Measurements from ENCODE around the gene PUM2. TPM values are rescaled to one million over a fixed set of nuclear protein-coding genes. Genes with fewer than 3 reads are reported as not detected.
"Not testable (repeated sequence)": the region's sequence is repeated elsewhere in the genome, so short reads cannot be mapped to it uniquely, and the experiment has no call there.

The PUM2 gene
- total and polyA plus RNA-seq, 9 donors, result 40.5 to 69.6 (median 55.2) TPM

DNA sequence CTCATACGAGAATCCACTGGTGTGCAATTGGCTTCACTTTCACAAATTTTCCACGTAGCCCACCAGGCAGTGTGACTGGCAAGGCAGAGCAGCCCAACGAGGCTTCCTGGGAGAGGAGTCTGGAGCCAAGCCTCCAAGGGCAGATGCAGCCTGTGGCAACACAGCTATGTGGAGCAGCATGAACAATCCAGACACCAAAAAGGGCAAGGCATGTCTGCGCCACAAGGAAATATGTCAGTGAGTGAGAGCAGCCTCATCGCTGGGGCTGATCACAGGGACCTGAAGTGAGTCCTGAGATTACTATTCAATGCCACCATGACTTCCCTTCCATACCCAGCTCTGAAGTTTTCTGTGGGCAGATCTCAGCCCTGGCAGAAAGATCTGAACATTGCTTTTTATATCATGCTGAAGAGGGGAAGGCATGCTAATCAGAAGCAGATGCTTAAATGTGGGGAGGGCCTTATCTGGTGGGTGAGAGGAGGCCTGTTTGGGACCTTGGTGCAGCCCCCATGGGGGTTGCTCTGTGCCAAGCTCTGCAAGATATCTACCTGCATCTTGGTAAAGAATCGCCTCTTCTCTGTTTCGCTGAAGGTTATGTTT, 40.0 kb upstream of the PUM2 start:
- Histone ChIP-seq H3K4me1 (ENCODE audit: control insufficient read depth, insufficient read depth, low read length) (no peaks in the 10 kb centered on the region), H3K27ac (ENCODE audit: low read length) (no peak overlapping the region), H3K27me3 (ENCODE audit: control insufficient read depth, insufficient read depth, low read length) (peaks cover 2% of the 10 kb centered on the region), H3K4me3 (ENCODE audit: low read length) (no peak overlapping the region), H3K36me3 (ENCODE audit: control insufficient read depth, insufficient read depth, low read length) (no peaks in the 10 kb centered on the region), H3K9me3 (replicated peaks; ENCODE audit: control insufficient read depth, low read depth, low read length) (no peaks in the 10 kb centered on the region)
- DNase-seq, result no peak
- WGBS (ENCODE audit: insufficient coverage), result 78% methylated on average over 7 of the region's 7 CpGs

GRCh38 chr2:20384953-20385352, 34.3 kb upstream of the PUM2 start:
- peaks cover 12% of the 10 kb centered on the region for H3K4me1 ChIP-seq (ENCODE audit: control insufficient read depth, insufficient read depth, low read length)
- H3K27me3 ChIP-seq (ENCODE audit: control insufficient read depth, insufficient read depth, low read length), result peaks cover 2% of the 10 kb centered on the region
- H3K9me3 ChIP-seq (replicated peaks; ENCODE audit: control insufficient read depth, low read depth, low read length), result no peaks in the 10 kb centered on the region
- no peaks in the 10 kb centered on the region for H3K36me3 ChIP-seq (ENCODE audit: control insufficient read depth, insufficient read depth, low read length)
- no peak overlapping the region for H3K27ac ChIP-seq (ENCODE audit: low read length)
- 80% methylated on average over 1 of the region's 2 CpGs for WGBS (ENCODE audit: insufficient coverage)
- DNase-seq, result no peak
- no peak overlapping the region for H3K4me3 ChIP-seq (ENCODE audit: low read length)

- Histone ChIP-seq H3K9me3 (replicated peaks; ENCODE audit: control insufficient read depth, low read depth, low read length) (no peaks in the 10 kb centered on the region), H3K27ac (ENCODE audit: low read length) (no peak overlapping the region), H3K27me3 (ENCODE audit: control insufficient read depth, insufficient read depth, low read length) (no peaks in the 10 kb centered on the region), H3K4me1 (ENCODE audit: control insufficient read depth, insufficient read depth, low read length) (peaks cover 26% of the 10 kb centered on the region), H3K4me3 (ENCODE audit: low read length) (no peak overlapping the region), H3K36me3 (ENCODE audit: control insufficient read depth, insufficient read depth, low read length) (no peaks in the 10 kb centered on the region)
- WGBS (ENCODE audit: insufficient coverage), result no CpG with 5 or more reads among the region's 9 CpGs
- DNase-seq, result peak; percentile 19
These were observed 32.5 kb upstream of the PUM2 start for GRCh38 chr2:20382965-20383810.

- no CpG with 5 or more reads among the region's 2 CpGs for WGBS (ENCODE audit: insufficient coverage)
- Histone ChIP-seq H3K27me3 (ENCODE audit: control insufficient read depth, insufficient read depth, low read length) (no peaks in the 10 kb centered on the region), H3K4me1 (ENCODE audit: control insufficient read depth, insufficient read depth, low read length) (peaks cover 28% of the 10 kb centered on the region), H3K27ac (ENCODE audit: low read length) (no peak overlapping the region), H3K4me3 (ENCODE audit: low read length) (no peak overlapping the region), H3K9me3 (replicated peaks; ENCODE audit: control insufficient read depth, low read depth, low read length) (no peaks in the 10 kb centered on the region), H3K36me3 (ENCODE audit: control insufficient read depth, insufficient read depth, low read length) (no peaks in the 10 kb centered on the region)
- peak; percentile 88 for DNase-seq
These were observed 30.8 kb upstream of the PUM2 start for GRCh38 chr2:20381457-20381856.

DNA sequence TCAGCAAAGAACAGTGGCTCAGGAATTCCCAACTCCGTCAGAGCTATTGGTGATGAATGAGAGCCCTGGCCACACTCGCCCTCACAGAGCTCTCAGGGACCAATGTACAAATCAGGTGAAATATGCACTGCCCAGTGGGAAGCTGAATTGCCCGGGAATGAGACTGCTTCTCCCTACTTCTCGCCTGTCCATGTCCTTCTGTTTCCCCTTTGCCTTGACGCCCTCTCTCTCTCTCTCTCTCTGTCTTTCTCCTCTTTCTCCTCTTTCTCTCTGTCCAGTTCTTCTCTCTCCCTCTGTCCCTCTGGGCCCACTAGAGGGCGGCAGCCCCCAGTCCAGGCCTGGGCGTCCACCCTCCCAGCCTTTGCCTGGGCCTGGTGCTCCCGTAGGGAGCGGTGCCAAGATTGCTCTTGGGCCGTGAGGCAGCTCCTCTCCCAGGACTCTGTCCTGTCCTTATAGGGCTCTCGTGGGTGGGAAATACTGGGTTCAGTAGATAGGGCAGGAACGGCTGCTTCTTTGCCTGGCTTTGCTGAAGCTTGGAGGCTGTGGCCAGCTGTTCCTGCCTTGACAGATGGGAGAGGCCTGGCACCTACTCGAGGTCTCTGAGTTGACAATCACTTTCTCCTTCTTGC, 28.4 kb upstream of the PUM2 start:
- H3K4me1 ChIP-seq (ENCODE audit: control insufficient read depth, insufficient read depth, low read length), result peaks cover 28% of the 10 kb centered on the region
- no peaks in the 10 kb centered on the region for H3K27me3 ChIP-seq (ENCODE audit: control insufficient read depth, insufficient read depth, low read length)
- H3K9me3 ChIP-seq (replicated peaks; ENCODE audit: control insufficient read depth, low read depth, low read length), result no peaks in the 10 kb centered on the region
- 28% methylated on average over 10 of the region's 13 CpGs for WGBS (ENCODE audit: insufficient coverage)
- peak overlapping the region; percentile 65 for H3K27ac ChIP-seq (ENCODE audit: low read length)
- H3K36me3 ChIP-seq (ENCODE audit: control insufficient read depth, insufficient read depth, low read length), result no peaks in the 10 kb centered on the region
- no peak overlapping the region for H3K4me3 ChIP-seq (ENCODE audit: low read length)
- DNase-seq, result peak; percentile 92

DNA sequence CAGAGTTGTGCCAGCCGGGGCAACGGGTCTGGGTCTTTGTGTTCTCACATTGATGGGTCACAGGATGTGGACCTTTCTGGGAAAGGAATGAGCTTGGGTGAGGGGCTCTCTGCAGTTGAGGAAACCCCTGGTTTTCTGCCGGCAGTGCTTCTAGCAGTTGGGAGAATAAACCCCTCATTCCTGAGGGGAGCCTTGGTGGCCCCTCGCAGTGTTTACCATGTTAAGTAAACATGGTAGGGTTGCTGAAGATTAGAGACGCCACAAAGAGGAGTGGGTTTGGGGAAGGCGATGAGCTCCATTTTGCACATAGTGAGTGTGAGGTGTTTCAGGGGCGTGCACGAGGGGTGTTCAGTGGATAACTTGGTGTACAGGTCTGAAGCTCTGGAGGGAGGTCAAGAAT, 27.7 kb upstream of the PUM2 start:
- 54% methylated on average over 5 of the region's 8 CpGs for WGBS (ENCODE audit: insufficient coverage)
- H3K27ac ChIP-seq (ENCODE audit: low read length), result peak overlapping the region; percentile 65

GRCh38 chr2:20377741-20378140, 27.1 kb upstream of the PUM2 start:
- Histone ChIP-seq H3K36me3 (ENCODE audit: control insufficient read depth, insufficient read depth, low read length) (no peaks in the 10 kb centered on the region), H3K4me1 (ENCODE audit: control insufficient read depth, insufficient read depth, low read length) (peaks cover 28% of the 10 kb centered on the region), H3K27ac (ENCODE audit: low read length) (no peak overlapping the region), H3K4me3 (ENCODE audit: low read length) (no peak overlapping the region), H3K27me3 (ENCODE audit: control insufficient read depth, insufficient read depth, low read length) (no peaks in the 10 kb centered on the region), H3K9me3 (replicated peaks; ENCODE audit: control insufficient read depth, low read depth, low read length) (no peaks in the 10 kb centered on the region)
- 88% methylated on average over 1 of the region's 4 CpGs for WGBS (ENCODE audit: insufficient coverage)
- DNase-seq, result no peak

More for the DNA sequence above, 27.7 kb upstream of the PUM2 start:
- Histone ChIP-seq H3K9me3 (replicated peaks; ENCODE audit: control insufficient read depth, low read depth, low read length) (no peaks in the 10 kb centered on the region), H3K4me1 (ENCODE audit: control insufficient read depth, insufficient read depth, low read length) (peaks cover 28% of the 10 kb centered on the region), H3K36me3 (ENCODE audit: control insufficient read depth, insufficient read depth, low read length) (no peaks in the 10 kb centered on the region), H3K4me3 (ENCODE audit: low read length) (no peak overlapping the region), H3K27me3 (ENCODE audit: control insufficient read depth, insufficient read depth, low read length) (no peaks in the 10 kb centered on the region)
- no peak for DNase-seq

GRCh38 chr2:20374982-20375381, 24.3 kb upstream of the PUM2 start:
- DNase-seq; H3K27me3 ChIP-seq (ENCODE audit: control insufficient read depth, insufficient read depth, low read length); H3K9me3 ChIP-seq (replicated peaks; ENCODE audit: control insufficient read depth, low read depth, low read length); H3K27ac ChIP-seq (ENCODE audit: low read length); H3K36me3 ChIP-seq (ENCODE audit: control insufficient read depth, insufficient read depth, low read length); H3K4me3 ChIP-seq (ENCODE audit: low read length): not testable (repeated sequence)
- peaks cover 16% of the 10 kb centered on the region for H3K4me1 ChIP-seq (ENCODE audit: control insufficient read depth, insufficient read depth, low read length)
- WGBS (ENCODE audit: insufficient coverage), result 70% methylated on average over 7 of the region's 13 CpGs

GRCh38 chr2:20372896-20373640, 22.4 kb upstream of the PUM2 start:
- WGBS (ENCODE audit: insufficient coverage), result 57% methylated on average over 1 of the region's 3 CpGs
- peaks cover 1% of the 10 kb centered on the region for H3K4me1 ChIP-seq (ENCODE audit: control insufficient read depth, insufficient read depth, low read length)
- no peak overlapping the region for H3K4me3 ChIP-seq (ENCODE audit: low read length)
- no peaks in the 10 kb centered on the region for H3K36me3 ChIP-seq (ENCODE audit: control insufficient read depth, insufficient read depth, low read length)
- no peak overlapping the region for H3K27ac ChIP-seq (ENCODE audit: low read length)
- H3K9me3 ChIP-seq (replicated peaks; ENCODE audit: control insufficient read depth, low read depth, low read length), result no peaks in the 10 kb centered on the region
- DNase-seq, result no peak
- H3K27me3 ChIP-seq (ENCODE audit: control insufficient read depth, insufficient read depth, low read length), result peaks cover 2% of the 10 kb centered on the region
